ENCODE measurements around the gene PDZD2.

DNA sequence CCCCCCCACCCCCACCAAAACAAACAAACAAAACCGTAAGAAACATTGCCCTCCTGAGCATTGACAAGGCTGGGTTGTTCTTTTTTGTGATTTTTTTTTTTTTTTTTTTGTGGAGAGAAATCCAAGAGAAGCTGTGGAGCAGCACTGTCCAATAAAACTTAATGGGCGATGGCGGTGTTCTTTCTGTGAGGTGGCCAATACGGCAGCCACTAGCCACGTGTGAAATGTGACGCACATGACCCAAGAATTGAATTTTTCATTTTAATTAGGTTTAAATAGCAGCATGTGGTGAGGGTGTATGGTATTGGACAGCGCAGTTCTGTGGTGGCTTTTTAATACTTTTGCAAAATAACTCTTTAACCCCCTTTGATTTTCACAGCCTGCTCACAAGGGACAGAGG is 251.1 kb downstream of the PDZD2 start:
- TF ChIP-seq POLR2A (IDR thresholded peaks at IDR 0.05; ENCODE audit: low read depth, low read length) = no peak
- TF ChIP-seq JUN (IDR thresholded peaks at IDR 0.05; ENCODE audit: borderline replicate concordance, insufficient read depth, insufficient read length, low read depth) = no peak
- TF ChIP-seq, protein P1, sequence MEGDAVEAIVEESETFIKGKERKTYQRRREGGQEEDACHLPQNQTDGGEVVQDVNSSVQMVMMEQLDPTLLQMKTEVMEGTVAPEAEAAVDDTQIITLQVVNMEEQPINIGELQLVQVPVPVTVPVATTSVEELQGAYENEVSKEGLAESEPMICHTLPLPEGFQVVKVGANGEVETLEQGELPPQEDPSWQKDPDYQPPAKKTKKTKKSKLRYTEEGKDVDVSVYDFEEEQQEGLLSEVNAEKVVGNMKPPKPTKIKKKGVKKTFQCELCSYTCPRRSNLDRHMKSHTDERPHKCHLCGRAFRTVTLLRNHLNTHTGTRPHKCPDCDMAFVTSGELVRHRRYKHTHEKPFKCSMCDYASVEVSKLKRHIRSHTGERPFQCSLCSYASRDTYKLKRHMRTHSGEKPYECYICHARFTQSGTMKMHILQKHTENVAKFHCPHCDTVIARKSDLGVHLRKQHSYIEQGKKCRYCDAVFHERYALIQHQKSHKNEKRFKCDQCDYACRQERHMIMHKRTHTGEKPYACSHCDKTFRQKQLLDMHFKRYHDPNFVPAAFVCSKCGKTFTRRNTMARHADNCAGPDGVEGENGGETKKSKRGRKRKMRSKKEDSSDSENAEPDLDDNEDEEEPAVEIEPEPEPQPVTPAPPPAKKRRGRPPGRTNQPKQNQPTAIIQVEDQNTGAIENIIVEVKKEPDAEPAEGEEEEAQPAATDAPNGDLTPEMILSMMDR (IDR thresholded peaks at IDR 0.05; ENCODE audit: extremely low read depth in 1 of 2, insufficient read depth in 1 of 2, low read depth in 1 of 2, low read length in 2 of 2) = no peak
- TF ChIP-seq FOS (IDR thresholded peaks at IDR 0.05; ENCODE audit: borderline replicate concordance, insufficient read depth, low read length) = no peak
- no peak for TF ChIP-seq POLR2AphosphoS5 (IDR thresholded peaks at IDR 0.05; ENCODE audit: insufficient read depth, low read depth, low read length)
- TF ChIP-seq EZH2 (IDR thresholded peaks at IDR 0.05; ENCODE audit: borderline replicate concordance, low read depth, low read length, severe bottlenecking) = no peak
- TF ChIP-seq, protein P2, sequence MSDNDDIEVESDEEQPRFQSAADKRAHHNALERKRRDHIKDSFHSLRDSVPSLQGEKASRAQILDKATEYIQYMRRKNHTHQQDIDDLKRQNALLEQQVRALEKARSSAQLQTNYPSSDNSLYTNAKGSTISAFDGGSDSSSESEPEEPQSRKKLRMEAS (IDR thresholded peaks at IDR 0.05; ENCODE audit: insufficient read depth, insufficient read length) = no peak
- no peak for TF ChIP-seq MYC (IDR thresholded peaks at IDR 0.05; ENCODE audit: low read depth, low read length)

Data from endothelial cell of umbilical vein (primary cell).